Measurements from ENCODE around the gene SMURF2. TPM values are rescaled to one million over a fixed set of nuclear protein-coding genes. Genes with fewer than 3 reads are reported as not detected.
A peak's percentile ranks its signal among the peaks of the same experiment; 100 is the strongest.

SMURF2 gene
- polyA plus RNA-seq, 3 donors, result 4.0 to 13.0 (median 8.7) TPM

- WGBS, 3 donors, result 82 to 90% (median 89%) methylated on average over 8 of the region's 8 CpGs
- H3K27ac ChIP-seq (ENCODE audit: low read depth, low read length), result no peak overlapping the region
Observed at GRCh38 chr17:64500487-64500859, 161.6 kb downstream of the SMURF2 start.

GRCh38 chr17:64499805-64500486 is 162.2 kb downstream of the SMURF2 start:
- no peak overlapping the region for H3K27ac ChIP-seq (ENCODE audit: low read depth, low read length)
- 77 to 85% (median 83%) methylated on average over 6 of the region's 6 CpGs for WGBS, 3 donors

- no peak overlapping the region for H3K27ac ChIP-seq (ENCODE audit: low read depth, low read length)
- 69 to 75% (median 72%) methylated on average over 7 of the region's 7 CpGs for WGBS, 3 donors
Observed at GRCh38 chr17:64498308-64499203, 163.6 kb downstream of the SMURF2 start.

GRCh38 chr17:64497565-64498035 is 164.5 kb downstream of the SMURF2 start:
- WGBS, 3 donors, result 38 to 43% (median 42%) methylated on average over 4 of the region's 4 CpGs

GRCh38 chr17:64496786-64497564 is 165.1 kb downstream of the SMURF2 start, which contains the start of gene POLG2:
POLG2 (minus strand) TSS chr17:64497054; CDS start chr17:64496968, 86 bp downstream.
- peak within 1 kb of the TSS; percentile 76 for H3K27ac ChIP-seq (ENCODE audit: low read depth, low read length)
- 1% methylated on average over 50 of the region's 50 CpGs for WGBS, 3 donors

More at GRCh38 chr17:64497565-64498035, 164.5 kb downstream of the SMURF2 start:
- peak overlapping the region; percentile 76 for H3K27ac ChIP-seq (ENCODE audit: low read depth, low read length)

- no peak overlapping the region for H3K27ac ChIP-seq (ENCODE audit: low read depth, low read length)
- 0 to 1% (median 1%) methylated on average over 20 of the region's 20 CpGs for WGBS, 3 donors
Observed at GRCh38 chr17:64496348-64496785, 165.7 kb downstream of the SMURF2 start.

Other genes starting within 250 kb of the SMURF2 start
- 1 to 10 TPM in 2 of 3 donors, under 1 TPM in 1; 0.53 to 9.4 (median 4.3) TPM for gene MILR1, start 213.2 kb downstream of the SMURF2 start, polyA plus RNA-seq
- 1 to 10 TPM; 5.2 to 9.9 (median 7.2) TPM for gene POLG2, start 165.3 kb downstream of the SMURF2 start, polyA plus RNA-seq
- 100 to 1,000 TPM; 162 to 684 (median 514) TPM for gene DDX5, start 156.0 kb downstream of the SMURF2 start, polyA plus RNA-seq
- gene CEP95, start 155.3 kb downstream of the SMURF2 start, polyA plus RNA-seq, result 10 to 100 TPM; 15.5 to 34.8 (median 19.6) TPM

Measured in adipose tissue (tissue), 3 donors.